Measurements from ENCODE around the gene VPS16.
"Not testable (repeated sequence)": the region's sequence is repeated elsewhere in the genome, so short reads cannot be mapped to it uniquely, and the experiment has no call there.

Gene VPS16

DNA sequence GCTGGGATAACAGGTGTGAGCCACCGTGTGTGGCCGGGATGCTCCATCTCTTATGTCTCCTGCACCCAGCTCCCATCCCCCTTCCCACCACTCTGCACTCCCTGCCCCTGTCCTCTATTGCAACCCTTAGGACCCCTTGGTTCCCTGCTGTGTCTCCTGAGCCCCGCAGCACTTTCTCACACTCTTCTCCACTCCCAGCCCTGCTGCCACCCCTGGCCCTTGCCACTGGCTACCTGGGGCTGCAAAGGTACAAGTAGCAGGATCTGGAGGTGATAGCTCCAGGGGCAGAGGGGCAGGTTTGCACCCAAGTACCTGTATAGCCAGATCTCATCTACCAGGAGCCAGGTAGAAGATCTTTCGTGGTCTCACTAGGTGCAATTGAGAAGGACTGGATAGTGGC, 33.5 kb upstream of the VPS16 start:
- no peak for DNase-seq (ENCODE audit: low read depth in 3 of 3)

DNA sequence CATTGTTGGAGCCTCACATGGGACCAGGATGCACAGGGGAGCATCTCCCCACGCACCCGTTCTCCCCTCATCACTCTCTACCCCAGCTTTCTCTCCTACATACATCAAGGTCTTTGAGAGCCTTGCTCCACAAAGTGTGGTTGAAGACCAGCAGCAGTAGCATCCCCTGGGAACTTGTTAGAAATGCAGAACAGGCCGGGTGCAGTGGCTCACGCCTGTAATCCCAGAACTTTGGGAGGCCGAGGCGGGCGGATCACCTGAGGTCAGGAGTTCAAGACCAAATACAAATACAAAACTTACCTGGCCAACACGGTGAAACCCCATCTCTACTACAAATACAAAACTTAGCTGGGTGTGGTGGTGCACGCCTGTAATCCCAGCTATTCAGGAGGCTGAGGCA, 32.6 kb upstream of the VPS16 start:
- DNase-seq (ENCODE audit: low read depth in 3 of 3): not testable (repeated sequence)

DNA sequence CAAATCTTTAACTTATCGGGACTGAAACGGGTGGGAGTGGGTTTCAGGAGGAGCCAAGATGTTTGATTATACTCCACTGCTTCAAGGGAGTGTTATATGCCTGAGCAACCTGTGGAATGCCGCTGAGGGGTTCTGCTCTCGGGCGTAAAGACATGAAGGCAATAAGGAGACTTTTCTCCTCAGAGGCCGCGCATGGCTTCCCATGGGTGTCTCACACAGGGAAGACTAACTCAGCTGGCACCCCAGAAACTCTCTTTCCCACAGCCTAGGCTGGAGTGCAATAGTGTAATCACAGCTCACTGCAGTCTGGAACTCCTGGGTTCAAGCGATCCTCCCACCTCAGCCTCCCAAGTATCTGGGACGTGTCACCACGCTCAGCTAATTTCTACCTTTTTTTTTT, 30.9 kb upstream of the VPS16 start:
- DNase-seq (ENCODE audit: low read depth in 3 of 3): no peak

DNA sequence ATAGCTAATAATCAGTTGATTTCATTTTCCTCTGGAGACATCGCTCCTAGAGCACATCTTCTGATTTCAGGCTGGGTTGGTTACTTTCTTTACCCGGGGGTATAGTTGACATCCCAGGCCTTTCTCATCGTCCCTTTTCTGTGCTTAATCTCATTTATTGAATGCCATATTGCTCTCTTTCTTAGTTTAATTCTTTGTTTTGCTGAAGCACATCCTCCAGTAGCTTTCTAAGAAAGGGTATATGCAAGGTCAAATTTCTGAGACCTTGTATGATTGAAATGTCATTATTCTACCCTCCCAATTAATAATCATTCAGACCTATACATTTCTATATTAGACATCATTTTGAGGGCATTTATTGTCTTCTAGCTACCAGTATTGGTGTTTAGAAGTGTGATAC, 28.4 kb upstream of the VPS16 start:
- DNase-seq (ENCODE audit: low read depth in 3 of 3): no peak

DNA sequence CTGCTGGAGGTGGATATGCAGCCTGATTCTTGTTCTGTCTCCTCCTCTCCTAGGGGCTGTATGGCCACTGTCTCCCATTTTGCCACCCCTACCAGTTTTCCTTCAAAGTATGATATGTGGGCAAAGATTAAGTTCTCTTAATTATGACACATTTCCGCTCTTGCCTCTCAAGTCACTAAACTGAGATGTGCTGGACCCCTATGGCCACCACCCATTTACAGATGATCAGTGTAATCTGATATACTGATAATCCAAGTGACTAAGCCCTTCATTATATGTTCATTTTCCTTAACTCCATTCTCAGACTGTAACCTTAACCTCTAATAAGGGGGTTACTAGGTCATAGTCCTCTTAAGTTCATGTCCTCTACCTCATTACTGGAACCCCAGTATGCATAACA, 26.5 kb upstream of the VPS16 start:
- no peak for DNase-seq (ENCODE audit: low read depth in 3 of 3)

DNA sequence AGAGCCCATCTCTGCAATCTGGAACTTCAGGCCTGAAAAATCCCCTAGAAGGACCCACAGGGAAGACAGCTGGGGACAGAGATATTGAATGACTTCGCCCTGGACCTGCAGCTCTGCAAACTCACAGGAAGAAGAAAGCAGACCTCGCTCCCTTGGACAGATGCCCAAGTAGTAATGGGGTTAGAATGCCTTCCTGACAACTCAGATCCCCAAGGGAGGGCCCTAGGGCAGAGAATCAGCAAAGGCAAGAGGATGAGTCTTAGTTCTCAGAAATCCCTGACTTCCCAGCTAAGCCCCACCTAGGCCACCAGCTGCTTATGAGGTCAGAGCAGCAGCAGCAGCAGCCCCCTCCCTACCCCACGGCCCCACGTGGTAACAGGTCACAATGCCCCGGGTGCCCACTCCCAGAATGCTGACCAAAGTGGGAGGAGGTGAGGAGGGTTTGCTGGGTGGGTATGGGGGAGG, 25.9 kb upstream of the VPS16 start, which contains the start of gene C20orf141:
Gene C20orf141 (plus strand): TSS at position 401 of the 465 bp plus-strand sequence. CDS start 198 bp downstream, outside the sequence.
- no peak for DNase-seq (ENCODE audit: low read depth in 3 of 3)

DNA sequence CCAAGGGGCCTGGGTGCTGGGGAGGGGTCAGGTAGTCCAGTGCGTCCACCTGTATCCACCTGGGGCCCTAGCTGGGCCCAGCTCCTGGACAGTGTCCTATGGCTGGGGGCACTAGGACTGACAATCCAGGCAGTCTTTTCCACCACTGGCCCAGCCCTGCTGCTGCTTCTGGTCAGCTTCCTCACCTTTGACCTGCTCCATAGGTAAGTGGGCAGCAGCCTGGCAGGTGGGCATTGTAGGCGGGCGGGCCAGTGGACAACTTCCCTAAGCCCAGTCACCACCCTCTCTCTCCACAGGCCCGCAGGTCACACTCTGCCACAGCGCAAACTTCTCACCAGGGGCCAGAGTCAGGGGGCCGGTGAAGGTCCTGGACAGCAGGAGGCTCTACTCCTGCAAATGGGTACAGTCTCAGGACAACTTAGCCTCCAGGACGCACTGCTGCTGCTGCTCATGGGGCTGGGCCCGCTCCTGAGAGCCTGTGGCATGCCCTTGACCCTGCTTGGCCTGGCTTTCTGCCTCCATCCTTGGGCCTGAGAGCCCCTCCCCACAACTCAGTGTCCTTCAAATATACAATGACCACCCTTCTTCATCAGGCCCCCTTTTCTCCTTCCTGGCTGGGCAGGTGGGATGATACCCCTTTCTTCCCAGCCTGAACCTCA, 25.2 kb upstream of the VPS16 start:
- DNase-seq (ENCODE audit: low read depth in 3 of 3): no peak

DNA sequence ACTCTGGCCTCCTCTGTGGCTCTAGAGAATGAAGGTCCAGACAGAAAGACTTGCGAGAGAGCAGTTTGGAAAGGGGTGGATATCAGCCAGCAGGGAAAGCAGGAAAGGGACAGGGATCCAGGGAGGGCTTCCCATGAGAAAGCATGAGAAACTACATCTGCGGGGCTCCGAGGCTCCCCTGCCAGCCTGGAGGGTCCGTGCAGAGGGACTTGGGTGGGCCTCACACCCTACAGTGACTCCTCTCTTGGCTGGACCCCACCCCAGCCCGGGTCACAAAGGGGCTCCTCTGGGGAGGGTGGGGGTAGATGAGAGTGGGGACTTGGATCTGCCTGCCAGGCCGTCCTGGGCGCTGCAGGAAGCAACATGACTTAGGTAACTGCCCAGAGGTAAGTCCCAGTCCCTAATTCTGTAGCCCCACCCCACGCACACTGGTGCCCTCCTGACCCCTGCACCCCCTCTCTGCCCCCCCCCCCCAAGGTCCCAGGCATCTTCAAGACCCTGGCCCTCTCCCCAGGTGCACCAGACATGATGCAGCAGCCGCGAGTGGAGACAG, 24.4 kb upstream of the VPS16 start, which contains the start of gene TMEM239:
Gene TMEM239 (plus strand): TSS at position 335 of the 553 bp plus-strand sequence. CDS start 191 bp downstream, at position 526.
- no peak for DNase-seq (ENCODE audit: low read depth in 3 of 3)

DNA sequence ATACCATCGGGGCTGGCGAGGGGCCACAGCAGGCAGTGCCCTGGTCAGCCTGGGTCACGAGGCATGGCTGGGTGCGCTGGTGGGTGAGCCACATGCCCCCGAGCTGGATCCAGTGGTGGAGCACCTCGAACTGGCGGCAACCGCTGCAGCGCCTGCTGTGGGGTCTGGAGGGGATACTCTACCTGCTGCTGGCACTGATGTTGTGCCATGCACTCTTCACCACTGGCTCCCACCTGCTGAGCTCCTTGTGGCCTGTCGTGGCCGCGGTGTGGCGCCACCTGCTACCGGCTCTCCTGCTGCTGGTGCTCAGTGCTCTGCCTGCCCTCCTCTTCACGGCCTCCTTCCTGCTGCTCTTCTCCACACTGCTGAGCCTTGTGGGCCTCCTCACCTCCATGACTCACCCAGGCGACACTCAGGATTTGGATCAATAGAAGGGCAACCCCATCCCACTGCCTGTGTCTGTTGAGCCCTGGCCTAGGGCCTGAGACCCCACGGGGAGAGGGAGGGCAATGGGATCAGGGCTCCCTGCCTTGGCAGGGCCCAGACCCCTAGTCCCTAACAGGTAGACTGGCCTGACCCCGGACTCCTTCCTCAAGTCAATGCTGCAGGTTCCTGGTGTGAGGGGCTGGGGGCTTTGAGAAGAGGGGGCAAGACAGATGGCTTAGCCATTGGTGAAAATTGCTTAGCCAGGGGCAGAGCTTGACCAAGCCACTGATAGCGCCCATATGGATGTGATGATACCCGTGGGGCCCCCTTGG, 23.8 kb upstream of the VPS16 start:
- DNase-seq (ENCODE audit: low read depth in 3 of 3): no peak

DNA sequence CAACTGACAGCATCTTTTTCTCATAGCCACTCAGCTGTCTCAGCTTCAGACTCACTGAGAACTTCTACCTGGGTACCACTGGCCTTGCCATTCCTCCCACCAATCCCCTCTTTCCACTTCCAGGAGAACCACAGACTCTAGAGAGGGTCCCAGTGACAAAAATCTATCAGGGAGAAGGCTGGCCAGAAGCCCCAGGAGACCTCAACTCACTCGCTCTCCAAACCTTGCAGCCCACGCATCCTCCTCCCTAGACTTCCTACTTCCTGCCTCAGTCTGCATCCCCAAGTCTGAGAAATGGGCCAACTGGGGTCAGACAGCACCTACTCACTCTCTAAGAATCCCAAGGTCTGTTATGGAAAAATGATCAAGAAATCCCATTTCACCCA, 23.2 kb upstream of the VPS16 start:
- DNase-seq (ENCODE audit: low read depth in 3 of 3): no peak

DNA sequence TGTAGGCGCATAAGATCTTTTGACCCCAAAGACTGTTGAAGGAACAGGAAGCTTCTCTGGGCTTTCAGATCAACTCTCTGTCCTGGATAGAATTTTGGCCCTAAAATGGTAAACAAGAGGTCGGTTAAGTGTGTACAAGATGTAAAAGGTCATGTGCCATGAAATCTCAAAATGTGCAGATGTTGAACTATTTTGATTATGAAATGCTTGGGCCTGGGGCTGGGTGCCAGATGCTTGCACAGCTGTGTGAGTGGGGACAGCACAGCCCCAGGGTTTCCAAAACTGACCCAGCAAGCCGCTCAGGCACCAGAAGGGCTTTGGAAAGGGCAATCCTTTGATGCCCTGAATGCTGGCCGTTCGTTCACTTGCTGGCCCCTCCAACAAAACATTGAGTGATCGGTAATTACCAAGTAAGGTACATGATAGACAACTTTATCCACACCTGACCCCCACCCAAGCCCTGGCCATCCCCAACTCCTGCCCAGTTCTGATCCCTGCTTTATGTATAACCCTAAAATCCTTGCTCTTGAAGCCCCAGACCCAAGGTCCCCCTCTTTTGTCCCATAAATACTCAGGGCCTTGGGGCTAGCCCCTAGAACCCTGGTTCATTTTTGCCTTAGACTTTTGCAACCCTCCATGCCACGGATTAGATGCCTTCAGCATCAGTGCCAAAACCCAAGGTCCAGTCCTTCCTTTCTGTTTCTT, 22.5 kb upstream of the VPS16 start:
- no peak for DNase-seq (ENCODE audit: low read depth in 3 of 3)

DNA sequence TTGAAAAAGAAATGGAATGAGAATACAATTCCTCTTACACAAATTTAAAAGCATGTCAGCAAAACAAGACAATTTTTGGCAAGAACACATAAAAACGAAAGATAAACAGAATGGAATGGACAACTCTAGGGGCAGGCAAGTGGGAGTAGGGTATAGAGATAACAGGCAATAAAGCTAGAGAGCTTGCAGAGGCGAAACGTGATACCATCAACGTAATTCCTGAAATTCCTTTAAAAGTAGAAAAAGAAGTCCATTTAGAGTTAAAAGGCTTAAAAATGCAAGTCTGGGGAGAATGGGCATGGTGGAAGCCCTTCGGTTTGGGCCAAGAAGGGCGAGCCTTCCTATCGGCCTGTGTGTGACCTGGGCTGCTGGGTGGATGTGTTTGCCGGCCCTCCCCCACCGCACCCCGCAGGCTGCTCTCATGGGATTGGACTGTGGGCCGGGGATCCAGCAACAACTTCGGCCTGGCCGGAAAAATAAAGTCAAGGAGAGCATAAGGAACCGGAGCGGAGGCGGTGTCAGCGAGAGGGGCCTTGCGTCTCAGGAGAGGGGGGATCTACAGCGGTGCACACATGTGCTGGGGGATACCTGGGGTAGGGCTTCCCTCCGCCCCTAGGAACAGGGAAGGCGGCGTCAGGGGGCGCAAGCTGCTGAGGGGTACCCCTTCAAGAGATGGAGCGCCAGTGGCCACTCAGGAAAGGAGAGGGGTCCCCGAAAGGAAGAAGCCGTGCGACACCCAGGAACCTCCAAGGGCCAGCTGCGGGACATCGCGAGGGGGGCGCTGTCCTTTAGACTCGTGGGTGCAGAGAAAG, 20.3 kb upstream of the VPS16 start:
- no peak for DNase-seq (ENCODE audit: low read depth in 3 of 3)

DNA sequence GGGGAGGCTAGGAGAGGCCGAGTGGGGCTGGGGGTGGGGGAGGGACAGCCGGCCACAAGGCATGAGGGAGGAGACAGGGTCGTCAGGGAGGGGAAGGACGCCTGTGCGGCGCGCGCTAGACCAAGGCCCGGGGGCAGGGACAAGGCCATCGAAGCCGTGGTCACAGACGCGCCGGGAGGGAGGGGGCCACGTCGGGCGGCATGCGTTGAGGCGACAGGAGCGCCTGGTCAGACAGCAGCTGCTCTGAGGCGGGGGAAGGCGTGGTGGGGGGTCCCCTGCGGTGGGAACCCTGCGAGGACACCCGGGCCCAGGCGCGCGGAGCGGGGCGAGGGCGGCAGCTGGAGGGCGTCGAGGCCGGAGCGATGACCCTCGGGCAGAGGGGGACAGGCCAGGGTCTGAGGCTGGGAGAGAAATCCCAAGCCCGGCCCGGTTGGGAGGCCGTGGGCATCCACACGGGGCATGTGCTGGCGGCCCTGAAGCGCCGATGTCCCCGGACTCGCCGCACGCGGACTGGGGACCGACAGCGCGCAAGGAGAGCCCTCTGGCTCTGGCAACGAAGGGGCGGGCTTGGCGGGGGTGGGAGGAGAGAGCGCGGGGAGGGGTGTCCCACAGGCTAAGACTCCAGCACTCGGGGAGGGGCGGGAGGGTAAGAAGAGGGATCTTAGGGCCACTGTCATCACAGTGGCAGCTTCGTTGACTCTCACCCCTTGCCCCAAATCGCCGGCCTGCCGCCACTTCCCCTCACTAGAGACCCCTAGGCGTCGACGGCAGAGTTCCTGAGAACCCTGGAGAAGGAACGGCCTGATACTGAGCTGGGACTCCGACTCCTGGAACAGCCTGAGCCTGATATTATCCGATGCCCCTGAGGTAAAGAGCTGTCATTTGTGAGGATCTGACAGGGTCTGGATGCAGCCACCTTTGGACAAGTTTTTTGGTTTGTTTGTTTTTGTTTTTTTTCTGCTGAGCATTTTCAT, 19.4 kb upstream of the VPS16 start:
- DNase-seq (ENCODE audit: low read depth in 3 of 3): no peak

DNA sequence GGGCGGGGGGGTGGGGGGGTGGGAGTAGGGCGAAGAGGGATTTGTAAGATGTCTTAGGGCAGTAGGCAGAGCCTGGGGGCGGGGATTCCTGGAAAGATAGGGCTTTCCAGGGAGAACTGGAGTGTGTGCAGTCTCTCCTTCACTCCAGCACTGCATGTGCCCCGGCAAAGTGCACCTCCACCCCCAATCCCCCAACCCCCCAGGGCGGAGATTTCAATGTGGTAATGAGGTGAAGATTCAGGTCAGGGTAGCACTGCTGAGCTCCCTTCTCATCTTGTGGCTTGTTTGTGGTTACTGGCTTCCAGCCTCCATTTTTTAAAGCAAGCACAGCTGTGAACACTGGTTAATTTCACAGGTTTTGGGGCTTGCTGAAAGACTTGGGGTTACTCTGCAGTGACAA, 18.5 kb upstream of the VPS16 start:
- DNase-seq (ENCODE audit: low read depth in 3 of 3): no peak

DNA sequence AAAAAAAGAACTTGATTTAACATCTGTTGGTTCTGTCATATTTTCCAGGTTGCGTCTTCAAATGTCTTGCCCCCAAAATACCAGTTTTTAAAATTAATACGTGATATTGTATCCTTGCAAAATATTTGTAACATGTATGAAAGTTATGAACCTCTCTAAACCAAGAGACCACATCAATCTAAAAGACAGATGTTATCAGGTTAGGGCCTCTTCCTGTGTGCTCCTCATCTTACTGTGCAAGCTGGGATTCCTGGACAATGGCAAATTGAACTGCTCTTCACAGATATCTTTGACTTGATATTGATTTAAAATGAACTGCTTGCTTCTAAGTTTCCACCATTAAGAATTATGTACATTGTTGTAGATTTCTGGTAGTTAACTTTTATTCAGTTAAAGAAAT, 14.8 kb upstream of the VPS16 start:
- DNase-seq (ENCODE audit: low read depth in 3 of 3): no peak

DNA sequence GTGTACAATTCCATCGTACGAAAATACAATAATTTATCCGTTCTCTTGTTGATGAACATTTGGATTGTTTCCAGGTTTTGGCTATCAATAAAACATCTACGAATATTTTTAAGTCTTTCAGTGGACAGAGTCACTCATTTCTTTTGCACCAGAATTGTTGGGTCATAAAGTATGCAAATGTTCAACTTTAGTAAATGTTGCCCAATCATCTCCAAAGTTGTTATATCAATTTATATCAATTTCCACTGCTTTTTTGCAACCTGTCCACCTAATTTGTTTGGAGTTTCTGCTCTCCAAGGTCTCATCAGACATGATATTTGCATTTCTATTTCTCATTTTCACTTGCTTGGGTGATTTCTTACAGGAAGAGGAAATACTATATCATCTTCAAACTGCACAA, 13.9 kb upstream of the VPS16 start:
- DNase-seq (ENCODE audit: low read depth in 3 of 3): no peak

DNA sequence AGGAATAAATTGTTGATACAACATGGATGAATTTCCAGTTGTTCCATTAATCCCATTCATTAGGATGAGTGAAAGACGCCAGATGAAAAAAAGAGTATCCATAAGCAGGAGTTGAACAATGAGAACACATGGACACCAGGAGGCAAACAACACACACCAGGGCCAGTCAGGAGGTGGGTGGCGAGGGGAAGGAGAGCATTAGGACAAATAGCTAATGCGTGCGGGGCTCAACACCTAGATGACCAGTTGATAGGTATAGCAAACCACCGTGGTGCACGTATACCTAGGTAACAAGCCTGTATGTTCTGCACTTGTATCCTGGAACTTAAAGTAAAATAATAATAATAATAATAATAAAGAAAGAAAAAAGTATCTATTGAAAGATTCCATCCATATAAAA, 11.2 kb upstream of the VPS16 start:
- DNase-seq (ENCODE audit: low read depth in 3 of 3): no peak

DNA sequence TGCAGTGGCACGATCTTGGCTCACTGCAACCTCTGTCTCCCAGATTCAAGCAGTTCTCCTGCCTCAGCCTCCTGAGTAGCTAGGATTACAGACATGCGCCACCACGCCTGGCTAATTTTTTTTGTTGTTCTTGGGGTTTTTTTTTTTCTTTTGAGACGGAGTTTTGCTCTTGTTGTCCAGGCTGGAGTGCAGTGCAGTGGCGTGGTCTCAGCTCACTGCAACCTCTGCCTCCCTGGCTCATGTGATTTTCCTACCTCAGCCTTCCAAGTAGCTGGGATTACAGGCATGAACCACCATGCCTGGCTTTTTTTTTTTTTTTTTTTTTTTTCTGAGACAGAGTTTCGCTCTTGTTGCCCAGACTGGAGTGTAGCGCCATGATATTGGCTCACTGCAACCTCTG, 9.3 kb upstream of the VPS16 start:
- not testable (repeated sequence) for DNase-seq (ENCODE audit: low read depth in 3 of 3)

DNA sequence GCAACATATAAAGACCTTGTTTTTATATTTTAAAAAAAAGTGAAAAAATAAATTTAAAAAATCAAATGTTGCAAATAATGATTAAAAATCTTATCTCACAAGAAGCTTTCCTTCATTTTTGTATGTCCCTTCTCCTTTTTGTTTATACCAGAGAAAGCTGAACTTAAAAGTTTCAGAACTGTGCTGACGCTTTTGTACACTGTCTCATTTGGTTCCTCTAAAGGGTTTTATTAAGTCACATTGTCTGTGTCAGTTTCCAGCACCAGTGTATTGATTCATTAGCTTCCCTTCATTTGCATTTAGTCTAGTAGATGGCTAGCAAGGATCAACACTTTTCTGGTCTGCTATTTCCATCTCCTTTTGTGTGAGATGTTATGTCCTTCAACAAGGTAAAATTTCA, 6.8 kb upstream of the VPS16 start:
- no peak for DNase-seq (ENCODE audit: low read depth in 3 of 3)

DNA sequence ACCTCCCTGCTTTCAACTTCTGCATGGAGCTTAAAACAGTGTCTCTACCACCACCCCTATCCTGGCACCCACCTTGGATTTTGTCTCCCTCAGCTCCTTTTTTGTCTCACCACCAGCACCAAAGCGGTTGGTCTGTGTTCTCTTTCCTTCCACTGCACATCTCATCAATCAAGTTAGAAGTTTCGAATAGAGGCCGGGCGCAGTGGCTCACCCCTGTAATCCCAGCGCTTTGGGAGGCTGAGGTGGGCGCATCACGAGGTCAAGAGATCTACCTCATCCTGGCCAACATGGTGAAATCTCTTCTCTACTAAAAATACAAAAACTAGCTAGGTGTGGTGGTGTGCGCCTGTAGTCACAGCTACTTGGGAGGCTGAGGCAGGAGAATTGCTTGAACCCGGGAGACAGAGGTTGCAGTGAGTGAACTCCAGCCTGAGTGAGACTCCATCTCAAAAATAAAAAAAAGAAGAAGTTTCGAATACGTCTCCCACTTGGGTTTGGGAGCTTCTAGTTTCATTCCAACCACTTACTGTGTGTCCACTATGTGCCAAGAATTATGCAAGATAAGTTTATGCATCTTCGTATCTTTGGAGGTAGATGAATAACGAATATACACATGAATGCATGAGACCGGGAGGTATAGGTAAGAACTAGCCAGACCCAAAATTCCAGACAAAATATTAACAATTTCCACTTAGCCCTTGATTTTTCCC, 6.0 kb upstream of the VPS16 start:
- no peak for DNase-seq (ENCODE audit: low read depth in 3 of 3)
